GM12878 (cell line): ENCODE data around the gene PAX7.

Experiments
- CREM ChIP-seq: IDR thresholded peaks from 2 replicates; pipeline ENCODE4 v1.6.1; 2014; ENCODE audit warnings: antibody characterized with exemption, low read depth
- CTCF ChIP-seq, 3 experiments: IDR thresholded peaks in 2 of 3; conservative IDR thresholded peaks in 1 of 3; 2 replicates each; pipeline ENCODE4 v1.5.1; 2011; ENCODE audit warnings: low read depth in 3 of 3, low read length in 3 of 3, mild to moderate bottlenecking in 3 of 3, control low read depth in 2 of 3, moderate library complexity in 2 of 3, inconsistent platforms in 1 of 3, mixed read lengths in 1 of 3; ENCODE audit not compliant: control insufficient read depth in 2 of 3, insufficient read depth in 1 of 3; ENCODE audit errors: extremely low read depth in 1 of 3
- EZH2 ChIP-seq: IDR thresholded peaks from 2 replicates; pipeline ENCODE4 v1.6.1; 2012; ENCODE audit warnings: low read depth, mild to moderate bottlenecking, control low read depth, inconsistent platforms, low read length, borderline replicate concordance; ENCODE audit not compliant: control insufficient read depth
- KLF5 ChIP-seq: fragments of 450-650 bp; IDR thresholded peaks from 2 replicates; pipeline ENCODE4 v1.6.1; 2014; ENCODE audit warnings: mild to moderate bottlenecking; ENCODE audit not compliant: partially characterized antibody
- MAX ChIP-seq: IDR thresholded peaks from 2 replicates; pipeline ENCODE4 v1.6.1; 2012; ENCODE audit warnings: low read depth, low read length, improper control_type of control experiment
- NRF1 ChIP-seq: conservative IDR thresholded peaks from 2 replicates; pipeline ENCODE4 v1.6.1; 2011; ENCODE audit warnings: mild to moderate bottlenecking, low read depth, low read length, improper control_type of control experiment
- RAD21 ChIP-seq: IDR thresholded peaks from 2 replicates; pipeline ENCODE4 v1.6.1; 2011; ENCODE audit warnings: mild to moderate bottlenecking, low read depth, low read length, moderate library complexity; ENCODE audit not compliant: insufficient read depth
- SIN3A ChIP-seq: IDR thresholded peaks from 2 replicates; pipeline ENCODE4 v1.6.1; 2012; ENCODE audit warnings: low read depth, low read length, improper control_type of control experiment

- no peak for TF ChIP-seq CTCF (IDR thresholded peaks at IDR 0.05 in 2 of 3, conservative IDR thresholded peaks at IDR 0.05 in 1 of 3; ENCODE audit: control insufficient read depth in 2 of 3, extremely low read depth in 1 of 3, insufficient read depth in 1 of 3, low read depth in 3 of 3, low read length in 3 of 3)
- TF ChIP-seq RAD21 = no peak
- TF ChIP-seq NRF1 = no peak
- TF ChIP-seq EZH2 = no peak
- TF ChIP-seq MAX = no peak
- TF ChIP-seq CREM = no peak
- TF ChIP-seq KLF5 = no peak
- TF ChIP-seq SIN3A = no peak
Measured at GRCh38 chr1:18612073-18612472, 18.6 kb upstream of the PAX7 start.
